GM12872 (cell line): ENCODE data around the gene VPS16.

Experiments
- CTCF ChIP-seq: IDR thresholded peaks from 3 replicates; pipeline ENCODE4 v1.5.1; 2011; ENCODE audit warnings: low read depth, mild to moderate bottlenecking, low read length, moderate library complexity; ENCODE audit not compliant: insufficient read depth

The VPS16 gene

GRCh38 chr20:2914160-2914559 is 73.6 kb downstream of the VPS16 start:
- 0 out of 3 replicates have a peak, but pooled peaks have one; percentile 35 for TF ChIP-seq CTCF
